NCI-H2171 (cell line): ENCODE results near the gene KRTAP5-7.
"Not testable (repeated sequence)": the region's sequence is repeated elsewhere in the genome, so short reads cannot be mapped to it uniquely, and the experiment has no call there.

ENCODE experiments used
- DNase-seq: peaks from one replicate; lab custom pipeline; 2025; lab: John Stamatoyannopoulos, UW

KRTAP5-7 gene

DNA sequence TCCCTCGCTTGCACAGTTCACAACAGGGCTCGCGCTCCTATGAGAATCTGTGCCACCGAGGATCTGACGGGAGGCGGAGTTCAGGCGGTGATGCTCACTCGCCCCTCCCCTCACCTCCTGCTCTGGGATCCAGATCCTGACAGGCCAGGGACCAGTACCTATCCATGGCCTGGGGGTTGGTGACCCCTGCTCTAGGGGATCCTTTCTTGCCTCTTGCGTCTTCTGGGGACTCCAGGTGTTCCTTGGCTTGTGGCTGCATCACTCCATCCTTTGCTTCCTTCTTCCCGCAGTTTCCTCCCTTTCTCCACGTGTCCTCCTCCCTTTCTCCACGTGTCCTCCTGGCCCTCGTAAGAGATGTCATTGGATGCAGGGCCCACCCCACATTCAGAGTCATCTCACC, 30.6 kb upstream of the KRTAP5-7 start:
- DNase-seq: no peak

DNA sequence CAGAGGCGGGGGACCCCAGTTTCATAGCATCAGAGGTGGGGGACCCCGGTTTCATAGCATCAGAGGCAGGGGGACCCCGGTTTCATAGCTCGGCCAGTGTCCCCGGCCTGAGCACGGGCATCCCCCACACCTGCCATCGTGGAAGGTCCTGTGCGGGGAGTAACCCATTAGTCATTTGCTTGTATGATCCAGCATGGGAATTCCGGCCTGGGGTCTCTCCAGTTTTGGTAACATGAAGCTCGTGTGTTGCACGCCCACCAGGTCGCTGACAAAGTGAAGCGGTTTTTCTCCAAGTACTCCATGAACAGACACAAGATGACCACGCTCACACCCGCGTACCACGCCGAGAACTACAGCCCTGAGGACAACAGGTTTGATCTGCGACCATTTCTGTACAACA, 29.0 kb upstream of the KRTAP5-7 start:
- no peak for DNase-seq

DNA sequence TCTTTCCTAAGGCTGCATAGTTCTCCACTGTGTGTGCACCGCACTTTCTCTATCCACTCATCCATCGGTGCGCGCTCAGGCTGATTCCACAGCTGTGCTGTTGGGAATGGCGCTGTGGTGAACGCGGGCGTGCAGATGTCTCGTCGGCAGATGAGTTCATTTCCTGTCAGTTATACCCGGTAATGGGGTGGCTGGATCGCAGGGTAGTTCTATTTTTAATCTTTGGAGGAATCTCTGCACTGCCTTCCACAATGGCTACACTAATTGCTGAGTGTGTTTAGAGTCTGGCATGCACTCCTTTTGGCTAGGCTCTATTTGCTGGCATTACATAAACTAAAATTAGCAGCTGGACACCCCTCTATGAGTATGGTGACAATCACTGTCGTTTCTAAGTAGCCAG, 27.9 kb upstream of the KRTAP5-7 start:
- DNase-seq: no peak

DNA sequence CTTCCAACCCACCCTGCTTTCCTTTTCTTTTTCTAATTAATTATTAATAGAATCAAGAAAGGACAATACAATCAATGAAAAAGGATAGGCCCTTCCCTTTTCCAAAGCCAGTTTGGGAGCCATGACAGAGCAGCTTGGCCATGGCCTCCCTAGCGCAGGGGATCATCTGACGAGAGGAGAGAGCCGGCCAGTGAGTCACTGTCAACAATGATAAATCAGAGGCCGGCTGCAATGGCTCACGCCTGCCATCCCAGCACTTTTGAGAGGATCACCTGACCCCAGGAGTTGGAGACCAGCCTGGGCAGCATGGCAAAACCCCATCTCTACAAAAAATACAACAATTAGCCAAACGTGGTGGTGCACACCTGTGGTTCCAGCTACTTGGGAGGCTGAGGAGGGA, 27.5 kb upstream of the KRTAP5-7 start:
- no peak for DNase-seq

DNA sequence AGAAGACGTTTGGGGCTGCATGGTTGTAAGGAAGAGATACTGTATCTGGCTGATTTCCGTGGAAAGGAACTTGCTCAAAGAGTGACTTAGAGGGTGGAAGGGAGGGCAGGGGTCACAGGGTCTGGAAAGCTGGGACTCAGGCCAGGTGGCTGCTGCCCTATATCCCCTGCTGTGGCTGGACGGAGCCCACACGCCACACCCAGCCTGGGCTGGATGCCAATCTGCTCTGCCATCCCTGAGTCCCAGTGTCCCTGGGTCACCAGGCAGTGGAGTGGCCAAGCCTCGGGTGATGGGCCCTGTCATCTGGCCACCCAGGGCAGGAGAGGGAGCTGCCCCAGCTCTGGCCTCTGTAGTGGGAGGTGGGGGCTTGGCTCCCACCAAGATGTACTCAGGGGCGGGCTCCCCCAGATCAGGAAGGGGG, 26.5 kb upstream of the KRTAP5-7 start:
- DNase-seq: no peak

DNA sequence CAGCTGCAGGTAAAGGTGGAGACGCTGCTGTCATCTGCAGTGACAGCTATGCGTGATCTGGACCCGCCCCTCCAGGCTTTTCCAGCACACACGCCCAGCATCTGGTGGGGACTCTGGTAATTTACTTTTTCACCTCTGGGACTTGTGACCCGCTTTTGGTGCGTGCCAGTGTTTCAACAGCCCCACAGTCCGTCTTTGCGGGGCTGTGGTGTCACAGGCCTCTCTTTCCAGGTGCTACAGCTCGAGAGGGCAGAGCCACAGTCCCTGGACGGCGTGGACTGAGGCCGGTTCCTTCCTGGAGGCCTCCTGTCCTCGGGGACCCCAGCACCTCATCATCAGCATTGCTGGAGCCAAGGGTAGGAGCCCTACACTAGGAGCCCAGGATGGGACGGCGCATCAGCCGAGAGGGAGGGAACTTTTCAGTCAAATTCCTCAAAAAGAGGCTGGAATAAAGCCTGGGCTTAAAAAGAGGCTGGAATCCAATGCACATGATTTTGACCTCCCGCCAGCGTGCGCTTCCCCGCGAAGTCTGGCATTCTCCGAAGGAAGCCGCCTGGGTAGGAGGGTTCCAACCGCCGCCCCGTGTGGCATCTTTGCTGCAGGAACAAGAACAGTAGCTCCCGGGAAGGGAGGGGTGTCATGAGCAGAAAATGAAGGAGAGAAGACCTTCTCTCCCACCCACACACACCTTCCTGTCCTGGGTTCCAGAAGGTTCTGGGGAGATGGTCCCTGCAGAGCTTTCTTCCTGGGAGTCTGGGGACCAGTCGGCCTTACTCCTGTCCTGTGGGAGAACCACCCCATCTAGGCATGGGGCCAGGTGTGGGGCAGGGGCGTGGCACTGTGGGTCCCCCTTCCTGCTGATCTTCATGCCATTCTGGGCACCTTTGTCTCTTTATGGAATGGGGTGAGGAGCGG, 25.7 kb upstream of the KRTAP5-7 start:
- DNase-seq: no peak

DNA sequence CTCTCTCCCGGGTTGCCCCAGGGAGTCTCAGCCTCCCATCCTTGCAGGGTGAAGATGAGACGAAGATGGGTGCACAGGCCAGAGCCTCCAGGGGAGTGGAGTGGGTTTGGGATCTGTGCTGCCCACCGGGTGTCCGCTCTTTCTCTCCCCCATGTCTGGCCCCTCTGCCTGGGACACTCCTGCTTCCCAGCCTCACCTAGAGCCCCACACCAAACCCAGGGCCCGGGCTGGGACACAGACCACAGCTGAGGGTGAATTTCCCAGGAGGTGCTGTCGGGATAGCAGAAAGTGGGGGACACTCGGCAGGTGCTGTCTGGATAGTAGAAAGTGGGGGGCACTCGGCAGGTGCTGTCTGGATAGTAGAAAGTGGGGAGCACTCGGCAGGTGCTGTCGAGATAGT, 25.0 kb upstream of the KRTAP5-7 start:
- no peak for DNase-seq

DNA sequence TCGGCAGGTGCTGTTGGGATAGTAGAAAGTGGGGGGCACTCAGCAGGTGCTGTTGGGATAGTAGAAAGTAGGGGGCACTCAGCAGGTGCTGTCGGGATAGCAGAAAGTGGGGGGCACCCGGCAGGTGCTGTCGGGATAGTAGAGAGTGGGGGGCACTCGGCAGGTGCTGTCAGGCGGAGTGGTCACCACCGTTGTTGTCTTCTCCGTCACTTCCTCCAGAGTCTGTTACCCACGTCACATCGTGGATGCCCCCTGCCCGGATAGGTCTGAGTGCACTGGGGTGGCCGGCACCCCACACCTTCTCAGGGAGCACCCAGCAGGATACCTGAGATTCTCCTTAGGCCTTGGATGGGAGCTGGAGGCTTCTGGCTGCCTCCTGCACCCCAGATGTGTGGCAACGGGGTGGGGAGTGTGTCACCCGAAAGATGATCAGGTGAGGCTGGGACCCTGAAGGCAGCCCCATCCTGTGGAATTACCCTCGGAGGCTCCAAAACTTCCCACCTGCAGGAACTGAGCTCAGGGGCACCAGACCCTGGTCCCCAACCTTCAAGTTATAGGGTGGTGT, 24.1 kb upstream of the KRTAP5-7 start:
- DNase-seq: no peak

DNA sequence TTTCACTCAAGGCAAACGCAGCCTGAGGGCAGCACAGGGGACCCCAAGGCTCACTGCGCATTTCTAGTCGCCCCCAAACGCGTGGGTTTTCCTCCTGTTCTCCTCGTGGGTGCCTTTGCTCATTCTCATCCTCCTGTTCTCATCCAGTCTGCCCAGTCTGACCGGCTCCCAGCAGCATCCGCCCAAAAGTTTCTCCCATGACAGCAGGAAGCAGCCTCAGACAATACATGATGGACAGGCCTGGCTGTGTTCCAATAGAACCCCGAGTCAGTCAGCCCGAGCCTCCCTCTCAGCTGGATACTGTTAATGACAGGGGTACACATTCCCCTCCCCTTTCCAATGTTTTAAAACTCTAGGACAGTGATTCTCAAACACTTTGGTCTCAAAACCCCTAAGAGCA, 22.5 kb upstream of the KRTAP5-7 start:
- no peak for DNase-seq

DNA sequence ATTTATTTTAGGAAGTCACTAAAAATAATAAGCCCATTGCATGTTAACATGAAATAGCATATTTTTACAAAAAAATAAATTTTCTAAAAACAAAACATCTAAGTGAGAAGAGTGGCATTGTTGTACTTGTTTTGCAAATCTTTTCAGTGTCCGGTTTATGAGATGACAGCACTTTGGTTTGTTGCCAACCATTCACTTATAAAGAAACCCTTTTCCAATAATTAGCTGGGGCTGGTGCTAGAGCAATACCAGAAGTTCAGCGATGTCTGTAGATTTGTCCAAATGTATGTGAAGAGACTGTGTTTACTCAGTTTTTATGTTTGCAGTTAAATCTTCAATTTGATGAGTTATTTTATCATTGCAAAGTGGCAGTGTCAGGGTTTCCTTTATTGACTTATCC, 22.1 kb upstream of the KRTAP5-7 start:
- no peak for DNase-seq

DNA sequence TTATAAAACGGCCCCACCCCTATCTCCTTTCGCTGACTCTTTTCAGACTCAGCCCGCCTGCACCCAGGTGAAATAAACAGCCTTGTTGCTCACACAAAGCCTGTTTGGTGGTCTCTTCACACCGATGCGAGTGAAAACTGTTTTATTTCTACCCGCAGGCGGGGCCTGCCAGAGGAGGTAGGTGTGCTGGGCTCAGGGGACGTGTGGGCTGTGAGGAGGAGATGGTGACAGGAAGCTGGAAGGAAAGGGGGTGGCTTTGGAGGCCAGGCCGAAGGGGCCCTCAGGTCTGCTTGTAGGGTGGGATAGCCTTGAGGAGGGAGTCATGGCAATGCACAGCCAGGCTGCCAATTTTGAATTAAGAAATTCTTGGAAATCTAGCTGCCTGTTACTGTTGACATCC, 21.3 kb upstream of the KRTAP5-7 start:
- DNase-seq: no peak

DNA sequence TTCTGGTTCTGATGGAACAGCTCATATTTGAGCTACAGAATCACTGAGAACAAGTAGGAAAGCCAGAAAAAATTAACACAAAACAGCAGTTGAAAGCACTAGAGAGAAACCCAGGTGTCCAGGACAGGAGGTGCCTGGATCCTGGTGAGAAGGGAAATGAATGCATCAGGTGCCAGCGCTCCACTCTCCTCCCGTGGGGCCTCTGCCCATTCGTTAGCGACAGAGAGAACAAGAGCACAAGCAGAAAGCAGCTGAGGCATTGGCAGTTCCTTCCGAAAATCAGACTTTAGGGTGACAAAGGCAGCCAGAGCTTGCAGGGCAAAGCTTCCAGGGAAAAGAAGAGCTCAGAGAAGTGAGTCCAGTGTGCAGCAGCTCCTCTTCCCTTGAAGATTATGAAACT, 20.0 kb upstream of the KRTAP5-7 start:
- DNase-seq: no peak

DNA sequence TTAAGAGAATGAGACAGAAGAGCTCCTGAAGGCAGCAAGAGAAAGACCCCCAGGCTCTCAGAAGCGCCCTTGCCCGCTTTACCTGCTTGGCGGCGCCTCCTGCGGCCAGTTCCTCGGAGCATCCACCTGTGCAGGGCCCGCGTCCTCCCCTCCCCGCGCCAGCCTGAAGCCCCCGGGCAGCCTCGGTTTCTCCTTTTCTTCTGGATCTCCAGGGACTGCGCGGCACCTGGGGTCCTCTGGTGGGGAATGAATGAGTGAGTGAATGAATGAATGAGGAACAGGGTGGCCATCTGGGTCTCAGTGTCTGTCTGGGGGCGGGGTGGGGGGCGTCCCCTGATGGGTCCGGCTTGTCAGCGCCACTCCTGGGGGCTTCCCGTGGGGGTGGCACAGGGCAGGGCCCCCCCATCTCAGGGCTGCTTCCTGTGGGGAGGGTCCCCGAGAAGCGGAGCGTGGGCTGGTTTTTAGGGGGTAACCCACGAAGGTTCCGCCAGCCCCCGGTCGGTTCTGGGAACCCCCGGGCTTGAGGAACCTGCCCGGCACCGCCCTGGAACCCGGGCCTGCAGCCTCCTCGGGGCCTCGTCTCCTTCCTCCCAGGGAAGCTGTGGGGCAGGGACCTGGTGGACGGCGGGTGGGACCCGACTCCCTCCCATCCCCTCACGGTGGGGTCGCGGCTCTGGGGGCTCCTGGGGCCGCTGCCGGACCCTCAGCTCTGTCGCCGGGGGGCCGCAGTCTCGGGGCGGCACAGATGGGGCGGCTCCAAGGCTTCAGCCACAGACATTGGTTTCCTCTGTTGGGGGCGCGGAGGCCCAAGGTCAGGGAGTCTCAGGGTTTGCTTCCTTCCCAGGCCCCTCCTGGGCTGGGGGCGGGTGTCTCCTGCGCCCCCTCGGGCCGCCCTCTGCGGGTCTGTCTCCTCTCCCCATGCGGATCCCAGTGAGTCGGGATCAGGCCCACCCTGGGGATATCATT, 8.3 kb upstream of the KRTAP5-7 start:
- no peak for DNase-seq

DNA sequence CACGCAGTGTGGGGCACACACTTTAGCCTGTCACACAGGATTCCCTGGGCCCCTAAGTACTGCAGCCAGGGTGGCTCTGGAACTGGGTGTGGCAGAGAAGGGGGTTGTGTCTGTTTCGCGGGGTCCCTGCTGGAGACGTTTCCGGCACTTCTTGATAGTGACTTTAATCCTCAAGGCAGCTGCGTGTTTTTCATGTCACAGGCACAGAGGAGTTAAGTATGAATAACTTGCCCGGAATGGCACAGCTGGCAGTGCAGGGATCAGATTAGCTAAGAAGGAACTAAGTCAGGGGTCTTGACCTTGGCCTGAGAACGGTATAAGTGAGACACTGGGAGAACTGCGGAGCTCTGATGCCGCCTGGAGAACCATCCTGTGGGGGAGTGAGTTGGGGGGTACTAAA, 7.5 kb upstream of the KRTAP5-7 start:
- no peak for DNase-seq

DNA sequence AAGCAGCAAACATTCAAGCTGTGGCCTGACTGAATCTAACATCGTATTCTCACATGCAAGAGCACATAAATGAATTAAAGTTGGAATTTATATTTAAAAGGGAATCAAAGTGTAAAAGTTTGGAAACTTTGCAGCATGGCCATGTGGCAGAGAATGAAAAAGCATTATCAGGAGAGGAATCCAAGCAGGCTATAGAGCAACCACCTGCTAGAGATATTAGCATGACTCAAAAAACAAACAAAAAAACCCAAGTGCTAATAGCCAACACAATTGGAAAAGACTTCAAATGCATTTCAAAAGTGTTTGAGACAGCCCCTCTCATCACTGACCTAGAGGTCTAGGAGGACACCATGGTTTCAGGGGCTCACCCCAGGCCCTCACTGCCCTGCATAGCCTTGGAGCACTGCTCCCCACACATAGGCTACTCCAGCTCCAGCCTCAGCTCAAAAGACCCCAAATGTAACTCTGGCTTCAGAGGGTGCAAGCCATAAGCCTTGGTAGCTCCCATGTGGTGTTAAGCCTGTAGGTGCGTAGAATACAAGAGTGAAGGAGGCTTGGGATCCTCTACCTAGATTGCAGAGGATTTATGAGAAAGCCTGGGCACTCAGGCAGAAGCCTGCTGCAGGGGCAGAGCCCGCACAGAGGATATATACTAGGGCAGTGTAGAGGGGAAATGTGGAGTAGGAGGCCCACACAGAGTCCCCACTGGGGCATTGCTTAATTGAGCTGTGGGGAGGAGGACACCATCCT, 1.7 kb upstream of the KRTAP5-7 start:
- DNase-seq: no peak

DNA sequence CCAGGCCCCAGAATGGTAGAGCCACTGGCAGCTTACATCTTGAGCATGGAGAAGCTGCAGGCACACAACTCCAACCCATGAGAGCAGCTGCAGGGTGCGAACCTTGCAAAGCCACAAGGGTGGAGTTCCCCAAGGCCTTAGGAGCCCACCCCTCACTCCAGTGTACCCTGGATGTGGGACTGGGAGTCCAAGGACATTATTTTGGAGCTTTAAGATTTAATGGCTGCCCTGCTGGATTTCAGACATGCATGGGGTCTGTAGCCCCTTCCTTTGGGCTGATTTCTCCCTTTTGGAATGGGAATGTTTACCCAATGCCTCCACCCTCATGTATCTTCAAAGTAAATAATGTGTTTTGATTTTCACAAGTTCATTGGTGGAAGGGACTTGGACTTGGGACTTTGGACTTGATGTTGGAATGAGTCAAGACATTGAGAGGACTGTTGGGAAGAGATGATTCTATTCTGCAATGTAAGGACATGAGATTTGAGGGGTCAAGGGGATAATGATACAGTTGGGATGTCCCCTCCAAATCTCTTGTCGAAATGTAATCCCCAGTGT, 1.1 kb upstream of the KRTAP5-7 start:
- DNase-seq: no peak

DNA sequence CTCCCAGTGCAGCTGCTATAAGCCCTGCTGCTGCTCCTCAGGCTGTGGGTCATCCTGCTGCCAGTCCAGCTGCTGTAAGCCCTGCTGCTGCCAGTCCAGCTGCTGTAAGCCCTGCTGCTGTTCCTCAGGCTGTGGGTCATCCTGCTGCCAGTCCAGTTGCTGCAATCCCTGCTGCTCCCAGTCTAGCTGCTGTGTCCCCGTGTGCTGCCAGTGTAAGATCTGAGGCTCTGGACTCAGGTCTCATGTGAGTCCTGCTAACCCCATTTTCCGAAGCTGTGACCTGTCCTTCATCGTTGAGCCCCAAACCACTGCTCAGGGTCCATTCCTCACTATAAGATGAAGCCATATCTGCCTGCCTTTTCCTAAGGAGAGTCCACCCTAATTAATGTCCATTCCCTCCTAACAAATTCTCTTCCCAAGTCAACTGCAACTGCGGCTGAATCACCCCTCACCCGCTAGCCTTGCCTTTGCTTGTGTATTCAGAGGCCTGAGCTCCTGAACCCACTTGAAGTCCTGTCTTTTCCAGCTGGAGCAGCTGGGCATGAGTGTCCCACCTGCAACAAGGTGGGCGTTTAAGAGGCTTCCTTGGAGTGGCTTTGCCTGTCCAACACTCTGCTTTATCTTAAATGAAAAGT, 626 bp downstream of the KRTAP5-7 start:
- DNase-seq: no peak

DNA sequence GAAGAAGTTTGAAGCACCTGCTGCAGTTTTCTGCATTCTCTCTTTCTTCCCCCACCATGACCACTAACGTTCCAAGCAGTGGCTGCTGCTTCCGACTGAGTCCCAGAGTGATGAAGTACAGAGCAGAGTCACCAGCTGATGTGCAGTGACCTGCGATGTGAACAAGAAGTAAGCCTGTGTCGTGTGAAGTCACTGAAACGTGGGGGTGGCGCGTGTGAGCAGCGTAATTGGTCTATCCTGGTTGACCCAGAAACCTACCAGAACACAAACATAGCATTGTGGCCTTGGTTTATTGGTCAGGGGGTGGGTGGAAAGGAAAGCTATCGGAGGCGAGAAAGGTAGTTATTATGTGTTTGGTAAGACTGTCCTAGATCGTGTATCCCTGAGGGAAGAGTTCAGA, 3.5 kb downstream of the KRTAP5-7 start:
- DNase-seq: no peak

DNA sequence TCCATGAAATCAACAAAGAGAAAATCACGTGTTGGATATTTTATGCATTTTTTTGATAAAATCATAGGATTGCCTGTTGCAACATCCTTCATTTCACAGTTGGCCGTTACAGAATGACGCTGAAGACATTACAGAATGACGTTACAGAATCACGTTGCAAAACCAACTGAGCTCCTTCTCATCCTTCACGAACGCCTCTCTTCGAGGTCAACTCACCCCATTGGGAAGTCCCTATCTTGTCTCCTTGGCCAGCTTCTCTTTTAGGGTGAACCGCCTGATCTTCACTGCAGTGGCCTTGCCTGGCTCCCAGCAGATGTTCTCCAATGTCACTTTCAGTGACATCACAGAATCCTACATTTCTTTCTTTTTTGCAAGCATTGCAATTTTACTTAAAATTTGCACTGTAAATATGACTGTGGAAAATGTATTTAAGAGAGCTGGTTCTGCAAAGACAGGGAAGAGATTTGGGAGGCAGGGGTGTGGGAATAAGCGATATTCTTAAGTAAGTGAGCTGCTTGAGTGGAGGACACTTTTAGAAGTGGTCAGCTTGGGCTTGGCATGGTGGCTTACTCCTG, 5.1 kb downstream of the KRTAP5-7 start:
- no peak for DNase-seq

DNA sequence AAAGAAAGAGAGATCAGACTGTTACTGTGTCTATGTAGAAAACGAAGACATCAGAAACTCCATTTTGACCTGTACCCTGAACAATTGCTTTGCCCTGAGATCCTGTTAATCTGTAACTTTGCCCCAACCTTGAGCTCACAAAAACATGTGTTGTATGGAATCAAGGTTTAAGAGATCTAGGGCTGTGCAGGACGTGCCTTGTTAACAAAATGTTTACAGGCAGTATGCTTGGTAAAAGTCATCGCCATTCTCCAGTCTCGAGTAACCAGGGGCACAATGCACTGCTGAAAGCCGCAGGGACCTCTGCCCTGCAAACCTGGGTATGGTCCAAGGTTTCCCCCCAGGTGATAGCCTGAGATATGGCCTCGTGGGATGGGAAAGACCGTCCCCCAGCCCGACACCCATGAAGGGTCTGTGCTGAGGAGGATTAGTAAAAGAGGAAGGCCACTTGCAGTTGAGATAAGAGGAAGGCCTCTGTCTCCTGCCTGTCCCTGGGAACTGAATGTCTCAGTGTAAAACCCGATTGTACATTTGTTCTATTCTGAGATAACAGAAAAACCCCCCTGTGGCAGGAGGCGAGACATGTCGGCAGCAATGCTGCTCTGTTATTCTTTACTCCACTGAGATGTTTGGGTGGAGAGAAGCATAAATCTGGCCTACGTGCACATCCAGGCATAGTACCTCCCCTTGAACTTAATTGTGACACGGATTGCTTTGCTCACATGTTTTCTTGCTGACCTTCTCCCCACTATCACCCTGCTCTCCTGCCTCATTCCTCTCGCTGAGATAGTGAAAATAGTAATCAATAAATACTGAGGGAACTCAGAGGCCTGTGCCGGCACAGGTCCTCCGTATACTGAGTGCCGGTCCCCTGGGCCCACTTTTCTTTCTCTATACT, 7.9 kb downstream of the KRTAP5-7 start:
- DNase-seq: not testable (repeated sequence)
